ENCODE data around the gene SLC35G6. TPM values are rescaled to one million over a fixed set of nuclear protein-coding genes. Genes with fewer than 3 reads are reported as not detected.

SLC35G6 gene
- total and polyA plus RNA-seq, 12 donors, result 0.24 TPM; not detected in 11

- TF ChIP-seq POLR2A (IDR thresholded peaks at IDR 0.05) (no peak), CTCF (IDR thresholded peaks at IDR 0.05) (no peak)
- Histone ChIP-seq H3K36me3 (replicated peaks in 1 of 2) (peaks cover 0 to 60% of the 10 kb centered on the region in 2 donors), H3K4me3 (no peak overlapping the region), H3K9me3 (replicated peaks in 1 of 3) (no peaks in the 10 kb centered on the region), H3K27ac (peak overlapping the region in 1 of 5 donors; percentile 0), H3K27me3 (no peaks in the 10 kb centered on the region), H3K4me1 (replicated peaks in 1 of 2) (peaks cover 0 to 10% of the 10 kb centered on the region in 2 donors)
- 80 to 87% (median 86%) methylated on average over 18 to 20 of the region's 20 CpGs for WGBS, 4 donors
- intact Hi-C loops (cut with DNase I), result no loop called here
- DNase-seq, result no peak
Observed at GRCh38 chr17:7496470-7497183, 15.4 kb downstream of the SLC35G6 start.

GRCh38 chr17:7497228-7497627 is 16.0 kb downstream of the SLC35G6 start:
- H3K4me3 ChIP-seq, result no peak overlapping the region
- H3K4me1 ChIP-seq (replicated peaks in 1 of 2), result peaks cover 0 to 4% of the 10 kb centered on the region in 2 donors
- TF ChIP-seq POLR2A (IDR thresholded peaks at IDR 0.05) (no peak), CTCF (IDR thresholded peaks at IDR 0.05) (no peak)
- H3K27me3 ChIP-seq, result no peaks in the 10 kb centered on the region
- WGBS, 4 donors, result 73 to 89% (median 81%) methylated on average over 7 to 10 of the region's 10 CpGs
- no peaks in the 10 kb centered on the region for H3K9me3 ChIP-seq (replicated peaks in 1 of 3)
- H3K27ac ChIP-seq, result no peak overlapping the region
- H3K36me3 ChIP-seq (replicated peaks in 1 of 2), result peaks cover 0 to 66% of the 10 kb centered on the region in 2 donors
- intact Hi-C loops (cut with DNase I), result no loop called here
- peak in 2 of 7 donors; percentile 31 to 41 for DNase-seq

- Histone ChIP-seq H3K27ac (no peak overlapping the region), H3K9me3 (replicated peaks in 1 of 3) (no peaks in the 10 kb centered on the region), H3K4me1 (replicated peaks in 1 of 2) (peaks cover 0 to under 1% of the 10 kb centered on the region in 2 donors), H3K27me3 (no peaks in the 10 kb centered on the region), H3K36me3 (replicated peaks in 1 of 2) (peaks cover 0 to 70% of the 10 kb centered on the region in 2 donors), H3K4me3 (no peak overlapping the region)
- no peak for DNase-seq
- 87 to 93% (median 92%) methylated on average over 14 of the region's 14 CpGs for WGBS, 4 donors
- no peak for TF ChIP-seq CTCF (IDR thresholded peaks at IDR 0.05)
- no peak for TF ChIP-seq POLR2A (IDR thresholded peaks at IDR 0.05)
- intact Hi-C loops (cut with DNase I), result no loop called here
Observed at GRCh38 chr17:7497636-7498035, 16.4 kb downstream of the SLC35G6 start.

- no peaks in the 10 kb centered on the region for H3K4me1 ChIP-seq (replicated peaks in 1 of 2)
- 80 to 91% (median 84%) methylated on average over 10 to 11 of the region's 11 CpGs for WGBS, 4 donors
- no peaks in the 10 kb centered on the region for H3K9me3 ChIP-seq (replicated peaks in 1 of 3)
- no peak for DNase-seq
- no peaks in the 10 kb centered on the region for H3K27me3 ChIP-seq
- intact Hi-C loops (cut with DNase I), result no loop called here
- H3K27ac ChIP-seq, result no peak overlapping the region
- peaks cover 0 to 85% of the 10 kb centered on the region in 2 donors for H3K36me3 ChIP-seq (replicated peaks in 1 of 2)
- H3K4me3 ChIP-seq, result no peak overlapping the region
- TF ChIP-seq CTCF (IDR thresholded peaks at IDR 0.05), result no peak
- TF ChIP-seq POLR2A (IDR thresholded peaks at IDR 0.05), result no peak
Observed at GRCh38 chr17:7499161-7499560, 17.9 kb downstream of the SLC35G6 start.
